NCI-H128 (cell line): ENCODE results near the gene NRXN2.

ENCODE experiments used
- DNase-seq: peaks from one replicate; lab custom pipeline; 2025; ENCODE audit not compliant: unreplicated experiment; lab: John Stamatoyannopoulos, UW

NRXN2 gene

DNA sequence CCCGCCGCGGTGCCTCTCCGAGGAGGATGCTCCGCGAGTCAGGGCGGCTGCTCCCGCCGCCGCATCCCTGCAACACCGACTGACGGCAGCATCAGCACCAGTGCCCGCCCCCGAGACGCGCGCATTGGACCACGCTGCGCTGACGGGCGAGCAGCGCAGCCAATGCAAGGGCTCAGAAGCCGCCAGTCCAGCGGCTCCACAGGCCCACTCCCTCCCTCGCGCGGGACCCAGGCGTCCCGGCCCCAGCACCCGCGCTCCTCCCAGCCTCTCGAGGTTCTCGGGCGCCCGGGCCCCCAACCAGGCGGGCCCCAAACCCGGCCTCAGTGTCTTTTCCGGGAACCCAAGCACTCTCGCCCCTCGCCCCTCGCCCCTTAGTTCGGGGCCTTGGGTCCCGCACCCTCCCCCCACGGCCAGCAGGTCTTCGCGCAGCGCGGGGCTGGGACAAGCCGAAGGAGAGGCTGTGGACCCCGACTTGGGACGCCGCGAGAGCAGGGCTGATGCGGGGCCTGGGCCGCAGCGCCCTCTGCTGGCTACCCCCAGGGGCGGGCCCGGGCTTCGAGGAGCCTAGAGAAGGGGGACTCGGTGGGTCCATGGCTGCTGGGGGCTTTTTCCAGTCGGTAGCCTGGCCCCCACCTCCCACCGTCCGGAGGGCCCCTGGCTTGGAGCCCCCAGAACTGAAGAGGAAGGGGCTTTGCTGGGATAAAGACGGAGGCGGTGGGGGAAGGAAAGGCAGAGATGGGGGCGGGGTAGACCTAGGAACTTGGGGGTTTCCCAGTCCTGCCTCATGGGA lies at the start of gene NRXN2:
NRXN2 (minus strand) TSS at position 81 of the 790 bp plus-strand sequence. CDS start 9,498 bp downstream, outside the sequence.
- peak; percentile 76 for DNase-seq

DNA sequence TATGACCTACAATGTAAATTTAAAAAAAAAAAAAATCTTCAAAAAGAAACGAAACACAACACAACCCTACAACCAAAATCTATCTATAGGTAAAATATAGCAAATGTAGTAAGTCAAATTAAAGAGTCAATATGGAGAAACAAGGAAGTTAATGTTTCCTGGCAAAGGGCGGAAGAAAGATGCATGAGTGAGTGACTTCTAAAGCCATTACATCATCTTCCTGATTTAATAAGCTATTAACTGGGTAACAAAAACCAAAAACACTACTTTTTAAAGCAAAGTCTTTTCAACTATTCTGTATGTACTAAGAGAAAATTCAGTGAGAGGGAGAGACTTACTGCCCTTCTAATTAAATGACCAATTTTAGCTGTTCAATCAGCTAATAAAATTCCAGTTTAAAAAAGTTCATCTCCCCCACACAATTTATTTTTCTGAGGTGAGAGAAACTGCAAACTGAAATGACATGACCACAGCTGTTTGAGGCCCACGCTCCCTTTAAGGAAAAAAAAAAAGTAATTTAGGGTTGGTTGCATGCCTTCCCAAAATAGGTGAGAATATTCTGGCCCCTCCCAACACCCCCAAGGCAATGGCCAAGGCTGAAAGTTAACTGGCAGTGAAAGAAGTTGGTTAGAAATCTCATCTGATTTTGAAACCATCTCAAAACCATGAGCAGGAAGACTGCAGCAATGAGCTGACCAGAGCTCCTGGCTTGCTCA lies 49.5 kb upstream of the NRXN2 start:
- DNase-seq, result no peak

- DNase-seq, result no peak
These were observed 48.9 kb upstream of the NRXN2 start for GRCh38 chr11:64771861-64772260.

GRCh38 chr11:64770120-64770519 lies 47.1 kb upstream of the NRXN2 start:
- DNase-seq, result no peak

GRCh38 chr11:64769283-64769682 lies 46.3 kb upstream of the NRXN2 start:
- DNase-seq, result no peak

GRCh38 chr11:64768300-64768694 lies 45.3 kb upstream of the NRXN2 start:
- DNase-seq, result no peak

DNA sequence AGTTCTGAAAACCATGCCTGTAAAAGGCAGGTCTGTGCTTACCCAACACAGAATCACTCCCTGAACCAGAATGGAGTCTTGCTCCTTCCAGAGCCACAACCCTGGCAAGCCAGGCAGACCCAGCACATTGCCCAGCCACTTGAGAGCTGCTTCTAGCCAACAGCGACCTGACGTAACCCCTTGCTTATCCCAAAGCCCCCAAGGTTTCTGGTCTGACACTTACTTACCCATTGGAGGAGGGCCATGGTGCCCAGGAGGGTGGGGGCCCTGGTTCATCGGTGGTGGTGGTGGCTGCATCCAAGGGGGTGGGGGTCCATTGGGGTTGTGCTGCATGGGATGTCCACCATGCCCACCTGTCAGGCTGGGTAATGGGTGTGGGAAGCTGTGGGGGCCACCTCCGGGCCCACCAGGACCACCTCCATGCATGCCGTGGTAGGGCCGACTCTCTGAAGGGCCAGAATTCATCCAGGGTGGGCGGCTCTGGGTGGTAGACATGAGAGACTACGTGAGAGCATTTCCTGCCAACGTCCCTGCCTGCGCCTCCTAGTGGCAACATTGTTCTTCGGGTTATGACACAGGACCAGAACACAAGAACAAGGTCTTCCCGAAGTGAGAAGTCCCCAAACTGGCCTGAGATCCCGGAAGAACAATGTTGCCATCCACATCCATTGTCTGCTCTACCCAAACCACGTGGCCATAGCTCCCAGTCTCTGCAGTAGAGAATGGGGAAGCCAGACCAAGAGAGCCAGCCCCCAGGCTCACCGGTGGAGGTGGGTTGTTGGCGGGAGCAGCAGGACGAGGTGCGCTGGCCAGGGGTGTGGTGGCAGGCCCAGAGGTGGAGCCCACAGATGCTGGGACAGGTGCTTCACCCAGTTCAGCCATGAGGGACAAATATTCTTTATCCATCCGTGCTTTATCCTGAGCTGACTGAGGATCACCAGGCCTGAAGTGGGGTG lies 44.6 kb upstream of the NRXN2 start:
- DNase-seq, result no peak

GRCh38 chr11:64766881-64767280 lies 43.9 kb upstream of the NRXN2 start:
- no peak for DNase-seq

- DNase-seq, result no peak
These were observed 43.1 kb upstream of the NRXN2 start for GRCh38 chr11:64765851-64766665.

- DNase-seq, result no peak
These were observed 42.4 kb upstream of the NRXN2 start for GRCh38 chr11:64765291-64765850.

- DNase-seq, result no peak
These were observed 41.8 kb upstream of the NRXN2 start for GRCh38 chr11:64764753-64765152.

- DNase-seq, result no peak
These were observed 41.1 kb upstream of the NRXN2 start for GRCh38 chr11:64764040-64764611.

- DNase-seq, result no peak
These were observed 40.6 kb upstream of the NRXN2 start for GRCh38 chr11:64763526-64764039.

GRCh38 chr11:64762674-64763525 lies 39.9 kb upstream of the NRXN2 start:
- no peak for DNase-seq

DNA sequence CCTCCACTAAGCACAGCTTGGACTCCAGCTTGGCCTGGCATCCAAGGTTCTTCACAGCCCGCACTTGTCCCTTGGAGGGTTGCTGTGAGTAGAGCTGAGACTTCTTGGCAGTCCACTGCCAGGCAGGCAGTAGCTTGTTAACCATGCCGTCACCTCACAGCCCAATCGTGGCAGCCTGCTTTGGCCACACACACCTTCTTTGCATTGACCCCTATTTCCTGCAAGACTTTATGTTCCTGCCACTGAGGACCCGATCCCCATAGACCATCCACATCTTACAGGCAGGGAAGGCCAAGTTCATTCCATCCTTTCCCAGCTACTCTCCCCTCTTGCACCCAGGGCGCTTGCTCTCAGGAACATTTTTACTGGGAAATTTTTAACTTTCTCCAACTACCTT lies 39.3 kb upstream of the NRXN2 start:
- no peak for DNase-seq

GRCh38 chr11:64760759-64761420 lies 37.9 kb upstream of the NRXN2 start:
- DNase-seq, result no peak

- DNase-seq, result no peak
These were observed 37.0 kb upstream of the NRXN2 start, which contains the start of gene PYGM for GRCh38 chr11:64759722-64760719. Gene PYGM (minus strand): TSS chr11:64759974. CDS start chr11:64759898, 76 bp downstream.
